H1 (cell line): ENCODE results near the gene ADAM22. TPM values are rescaled to one million over a fixed set of nuclear protein-coding genes. Genes with fewer than 3 reads are reported as not detected.

Source experiments
- CTCF ChIA-PET: fragments of 300-600 bp; sonication (Branson Sonifier 250); formaldehyde crosslinking; loops from one replicate; lab custom pipeline; 2021; ENCODE audit not compliant: partially characterized antibody; lab: Charles Lee
- POLR2A ChIA-PET: fragments of 300-600 bp; sonication (Branson Sonifier 250); formaldehyde crosslinking; loops from one replicate; lab custom pipeline; 2021; ENCODE audit warnings: inconsistent platforms; ENCODE audit not compliant: partially characterized antibody; lab: Charles Lee
- DNase-seq, 2 experiments: peaks; one replicate each; pipeline versions ENCODE4 v3.0.0 to v3.0.0-alpha.2; 2010 to 2022; ENCODE audit warnings: low spot score in 2 of 2, low read depth in 1 of 2, mixed read lengths in 1 of 2
- FAIRE-seq: peaks from 2 replicates; lab custom pipeline; 2011; peaks lifted over from hg19 to GRCh38; lab: Jason Lieb, UNC
- H2AFZ ChIP-seq: 2 replicates; pipeline ENCODE4 v1.8.1; 2012; ENCODE audit warnings: low read length, inconsistent platforms
- H2AK5ac ChIP-seq: 2 replicates; pipeline ENCODE4 v1.6.1; 2013; ENCODE audit warnings: low read depth, low read length
- H2BK120ac ChIP-seq: replicated peaks from 2 replicates; pipeline ENCODE3; 2013; ENCODE audit warnings: low read depth, low read length, inconsistent platforms
- H2BK12ac ChIP-seq: 2 replicates; pipeline ENCODE4 v1.6.1; 2013; ENCODE audit warnings: low read depth, low read length
- H2BK15ac ChIP-seq: 2 replicates; pipeline ENCODE4 v1.6.1; 2013; ENCODE audit warnings: low read length
- H2BK20ac ChIP-seq: 2 replicates; pipeline ENCODE4 v1.6.1; 2013; ENCODE audit warnings: low read length
- H2BK5ac ChIP-seq: 2 replicates; pipeline ENCODE4 v1.6.1; 2013; ENCODE audit warnings: low read depth, low read length
- H3K14ac ChIP-seq: 2 replicates; pipeline ENCODE4 v1.6.1; 2013; ENCODE audit warnings: inconsistent platforms; ENCODE audit not compliant: insufficient read length
- H3K18ac ChIP-seq: 2 replicates; pipeline ENCODE4 v1.6.1; 2013; ENCODE audit warnings: low read length; ENCODE audit errors: extremely low read depth
- H3K23ac ChIP-seq: 2 replicates; pipeline ENCODE4 v1.6.1; 2013; ENCODE audit warnings: inconsistent platforms; ENCODE audit not compliant: insufficient read length
- H3K23me2 ChIP-seq: 2 replicates; pipeline ENCODE4 v1.6.1; 2013; ENCODE audit warnings: low read depth, low read length
- H3K27ac ChIP-seq: 2 replicates; pipeline ENCODE4 v1.6.1; 2011; ENCODE audit warnings: low read depth, low read length, inconsistent platforms
- H3K27me3 ChIP-seq, 4 experiments: replicated peaks in 1 of 4; 1 replicate in 1 of 4; 2 replicates in 3 of 4; pipeline versions ENCODE4 v1.6.1 to v1.8.1; 2011 to 2013; ENCODE audit warnings: low read length in 3 of 4, mild to moderate bottlenecking in 3 of 4, inconsistent platforms in 2 of 4, mixed read lengths in 2 of 4, moderate library complexity in 1 of 4; ENCODE audit not compliant: control insufficient read depth in 3 of 4, insufficient read depth in 3 of 4; ENCODE audit errors: extremely low read depth in 1 of 4
- H3K36me3 ChIP-seq, 4 experiments: 2 replicates each; pipeline versions ENCODE4 v1.6.1 to v1.8.1; 2011 to 2013; ENCODE audit warnings: mild to moderate bottlenecking in 4 of 4, low read length in 3 of 4, moderate library complexity in 2 of 4, control low read depth in 1 of 4, inconsistent platforms in 1 of 4; ENCODE audit not compliant: insufficient read depth in 4 of 4, control insufficient read depth in 2 of 4
- H3K4ac ChIP-seq: replicated peaks from 2 replicates; pipeline ENCODE3; 2013; ENCODE audit warnings: low read length, low read depth, mixed read lengths, inconsistent platforms; ENCODE audit not compliant: insufficient read length
- H3K4me1 ChIP-seq, 4 experiments: replicated peaks in 1 of 4; 1 replicate in 1 of 4; 2 replicates in 3 of 4; pipeline versions ENCODE4 v1.6.1 to v1.8.1; 2011 to 2013; ENCODE audit warnings: low read length in 3 of 4, inconsistent platforms in 2 of 4, mixed read lengths in 1 of 4; ENCODE audit not compliant: insufficient read depth in 4 of 4, control insufficient read depth in 3 of 4
- H3K4me2 ChIP-seq, 2 experiments: 2 replicates each; pipeline versions ENCODE4 v1.6.1 to v1.8.1; 2011 to 2013; ENCODE audit warnings: low read depth in 2 of 2, low read length in 2 of 2, control low read depth in 1 of 2, inconsistent platforms in 1 of 2, mild to moderate bottlenecking in 1 of 2; ENCODE audit not compliant: insufficient read depth in 1 of 2
- H3K4me3 ChIP-seq, 4 experiments: fragments of 200-600, 300-600 bp in 1 of 4; sonication (generic), shearing (Covaris generic), sonication (Bioruptor Twin) in 1 of 4; 2 replicates each; pipeline versions ENCODE4 v1.5.1 to v1.8.1; 2011 to 2016; ENCODE audit warnings: low read length in 4 of 4, low read depth in 3 of 4, control low read depth in 2 of 4, inconsistent platforms in 2 of 4, mild to moderate bottlenecking in 2 of 4, mixed read lengths in 1 of 4, moderate library complexity in 1 of 4; ENCODE audit not compliant: insufficient read depth in 2 of 4; ENCODE audit errors: extremely low read depth in 1 of 4
- H3K56ac ChIP-seq: replicated peaks from 2 replicates; pipeline ENCODE3; 2013; ENCODE audit warnings: low read depth, mild to moderate bottlenecking, mixed read lengths, low read length, inconsistent platforms; ENCODE audit not compliant: insufficient read length
- H3K79me1 ChIP-seq: 2 replicates; pipeline ENCODE4 v1.6.1; 2013; ENCODE audit warnings: low read depth, low read length, control low read depth
- H3K79me2 ChIP-seq, 2 experiments: 2 replicates each; pipeline versions ENCODE4 v1.6.1 to v1.8.1; 2012 to 2013; ENCODE audit warnings: low read length in 2 of 2, mild to moderate bottlenecking in 2 of 2, inconsistent platforms in 1 of 2; ENCODE audit not compliant: insufficient read depth in 2 of 2, control insufficient read depth in 1 of 2
- H3K9ac ChIP-seq, 4 experiments: replicated peaks in 1 of 4; 1 replicate in 1 of 4; 2 replicates in 3 of 4; pipeline versions ENCODE4 v1.6.1 to v1.8.1; 2011 to 2013; ENCODE audit warnings: low read depth in 3 of 4, low read length in 3 of 4, control low read depth in 2 of 4, mild to moderate bottlenecking in 2 of 4, moderate library complexity in 2 of 4, inconsistent platforms in 1 of 4; ENCODE audit errors: extremely low read depth in 1 of 4
- H3K9me3 ChIP-seq, 2 experiments: 2 replicates each; pipeline versions ENCODE4 v1.6.1 to v1.8.1; 2012 to 2013; ENCODE audit warnings: mild to moderate bottlenecking in 2 of 2, moderate library complexity in 2 of 2, control low read depth in 1 of 2, inconsistent platforms in 1 of 2, low read depth in 1 of 2, low read length in 1 of 2, mixed read lengths in 1 of 2; ENCODE audit not compliant: insufficient read depth in 2 of 2
- H4K20me1 ChIP-seq, 2 experiments: replicated peaks in 1 of 2; 2 replicates each; pipeline versions ENCODE3 to v1.8.1; 2011 to 2013; ENCODE audit warnings: inconsistent platforms in 2 of 2, low read length in 2 of 2, mild to moderate bottlenecking in 1 of 2; ENCODE audit not compliant: insufficient read depth in 2 of 2, control insufficient read depth in 1 of 2
- H4K5ac ChIP-seq: 2 replicates; pipeline ENCODE4 v1.6.1; 2013; ENCODE audit warnings: low read length, low read depth, mixed read lengths, inconsistent platforms; ENCODE audit not compliant: insufficient read length
- H4K8ac ChIP-seq: 2 replicates; pipeline ENCODE4 v1.8.0; 2013; ENCODE audit warnings: mild to moderate bottlenecking, moderate library complexity, low read length, inconsistent platforms; ENCODE audit not compliant: insufficient read depth; ENCODE audit errors: extremely low read depth
- H4K91ac ChIP-seq: replicated peaks from 2 replicates; pipeline ENCODE3; 2013; ENCODE audit warnings: low read length, mixed read lengths, inconsistent platforms; ENCODE audit not compliant: insufficient read length
- EP300 ChIP-seq, 2 experiments: IDR thresholded peaks; 1 replicate in 1 of 2; 2 replicates in 1 of 2; pipeline ENCODE4 v1.6.1; 2011 to 2012; ENCODE audit warnings: low read depth in 2 of 2, low read length in 2 of 2, mild to moderate bottlenecking in 2 of 2, borderline replicate concordance in 1 of 2, inconsistent platforms in 1 of 2, moderate library complexity in 1 of 2
- FOSL1 ChIP-seq: IDR thresholded peaks from 2 replicates; pipeline ENCODE4 v1.6.1; 2011; ENCODE audit warnings: mild to moderate bottlenecking, low read depth, low read length, moderate library complexity; ENCODE audit not compliant: insufficient read depth
- NANOG ChIP-seq: IDR thresholded peaks from 2 replicates; pipeline ENCODE4 v1.6.1; 2011; ENCODE audit warnings: low read length, low read depth, mild to moderate bottlenecking, inconsistent platforms; ENCODE audit not compliant: insufficient read depth, poor library complexity, severe bottlenecking
- RNF2 ChIP-seq: fragments of 200-900, 300-1000 bp; sonication (generic); IDR thresholded peaks from 2 replicates; pipeline ENCODE4 v1.7.1; 2016; ENCODE audit warnings: borderline replicate concordance, low read depth, mild to moderate bottlenecking, antibody characterized with exemption, low read length; ENCODE audit not compliant: poor library complexity, severe bottlenecking; ENCODE audit errors: missing control alignments
- SIRT6 ChIP-seq: IDR thresholded peaks from one replicate; pipeline ENCODE4 v1.7.1; 2012; ENCODE audit warnings: low read length, inconsistent platforms
- SP2 ChIP-seq: IDR thresholded peaks from 2 replicates; pipeline ENCODE4 v1.6.1; 2012; ENCODE audit warnings: mild to moderate bottlenecking, low read length, inconsistent platforms
- TAF1 ChIP-seq: IDR thresholded peaks from 2 replicates; pipeline ENCODE4 v1.6.1; 2011; ENCODE audit warnings: mild to moderate bottlenecking, low read depth, low read length
- TAF7 ChIP-seq: optimal IDR thresholded peaks from 2 replicates; pipeline ENCODE3; 2011; ENCODE audit warnings: low read depth, mild to moderate bottlenecking, inconsistent platforms, low read length, moderate library complexity, borderline replicate concordance
- YY1 ChIP-seq: IDR thresholded peaks from 2 replicates; pipeline ENCODE4 v1.6.1; 2011; ENCODE audit warnings: low read depth, mild to moderate bottlenecking, low read length
- WGBS, 2 experiments: shearing (Covaris generic) in 1 of 2; methylation state at CpG; one replicate each; pipeline versions ENCODE4 v1.1.6 to v1.1.7; 2013 to 2015; ENCODE audit warnings: low lambda C conversion rate in 2 of 2, mixed read lengths in 2 of 2, inconsistent platforms in 1 of 2, low coverage in 1 of 2, missing lambda C conversion rate in 1 of 2; ENCODE audit not compliant: insufficient replicate concordance in 2 of 2, insufficient coverage in 1 of 2, insufficient read length in 1 of 2; ENCODE audit errors: extremely low coverage in 1 of 2, missing lambda C conversion rate in 1 of 2; 5-methylcytosine and 5-hydroxymethylcytosine counted together
- polyA plus RNA-seq, 7 experiments: library from polyadenylated mRNA; depleted of rRNA in 3 of 7; stranded (reverse) in 5 of 7; unstranded in 2 of 7; fragments of >200 nt in 5 of 7; fragments of 200-250 nt in 2 of 7; gene quantifications; 1 replicate in 5 of 7; 2 replicates in 1 of 7; 4 replicates in 1 of 7; pipeline versions ENCODE4 v1.2.1 to v1.2.3, GENCODE V29; 2011 to 2013; ENCODE audit warnings: missing spikeins in 2 of 7, mixed read lengths in 2 of 7
- total RNA-seq: library from RNA; stranded (reverse); fragmentation: NEBNext Ultra II Directional; extraction: Animal tissue kit (Norgen Biotek cat#: 25700); gene quantifications from 2 replicates; pipeline ENCODE4 v1.2.1, GENCODE V29; 2021
- TF ChIP-seq, protein P1 (sequence below): IDR thresholded peaks from 2 replicates; pipeline ENCODE4 v1.6.1; 2012; ENCODE audit warnings: inconsistent platforms
- TF ChIP-seq, protein P2 (sequence below): IDR thresholded peaks from 2 replicates; pipeline ENCODE4 v1.6.1; 2012; ENCODE audit warnings: inconsistent platforms

ADAM22 gene
- total and polyA plus RNA-seq, 2 of the 8 experiments (the other 6 are each of a cell fraction or from before 2014, with no cell fraction given) = 4.6 to 21.4 TPM

DNA sequence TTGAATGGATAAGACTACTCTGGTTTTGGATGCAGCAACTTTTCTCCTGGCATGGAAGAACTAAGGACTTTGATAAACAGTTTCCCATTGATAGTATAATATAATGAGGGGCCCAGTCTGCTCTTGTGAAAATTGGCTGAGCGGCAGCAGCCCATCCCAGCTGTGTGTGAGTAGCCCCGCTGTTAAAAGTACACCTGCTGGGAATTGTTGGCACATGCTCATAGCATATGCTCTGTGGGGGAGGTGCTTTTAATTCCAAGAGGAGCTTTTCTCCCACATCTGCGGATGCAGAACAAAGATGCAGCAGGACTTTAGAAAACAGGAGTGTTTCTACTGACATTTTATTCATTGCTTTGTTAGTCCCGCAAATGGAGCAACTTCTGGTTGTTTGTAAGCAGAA lies 266.7 kb downstream of the ADAM22 start:
- peak overlapping the region; percentile 44 to 48; a peak in 2 of 4 replicates for H3K4me2 ChIP-seq
- no peak overlapping the region for H2BK15ac ChIP-seq
- no peaks in the 10 kb centered on the region for H3K9me3 ChIP-seq
- H3K79me1 ChIP-seq = no peaks in the 10 kb centered on the region
- no peak overlapping the region; a peak in 1 of 7 replicates for H3K9ac ChIP-seq
- H3K18ac ChIP-seq = no peak overlapping the region
- H3K4me3 ChIP-seq = peak overlapping the region in 1 of 4 experiments; percentile 30; a peak in 1 of 8 replicates
- DNase-seq = no peak
- H2AK5ac ChIP-seq = no peak overlapping the region
- H3K79me2 ChIP-seq = no peaks in the 10 kb centered on the region
- H3K23ac ChIP-seq = no peak overlapping the region
- H4K8ac ChIP-seq = no peak overlapping the region
- H2BK120ac ChIP-seq = no peak overlapping the region
- H3K56ac ChIP-seq = no peak overlapping the region
- no peak overlapping the region for H3K14ac ChIP-seq
- POLR2A ChIA-PET = no interaction called here
- no peaks in the 10 kb centered on the region for H4K20me1 ChIP-seq
- no peak overlapping the region for H2BK20ac ChIP-seq
- 24% methylated on average over 4 of the region's 4 CpGs; no CpG with 5 or more reads in 1 of the 2 experiments for WGBS, 2 experiments
- no peaks in the 10 kb centered on the region for H3K27me3 ChIP-seq
- no peak overlapping the region for H3K4ac ChIP-seq
- no peak overlapping the region for H4K5ac ChIP-seq
- no peak overlapping the region for H2AFZ ChIP-seq
- CTCF ChIA-PET = interaction anchor here (0.7 kb wide), 1 partner anchor 10 kb away, joined by 3 read pairs; no protein-coding TSS in a partner anchor
- H3K36me3 ChIP-seq = peaks cover 0 to 28% (median 16%) of the 10 kb centered on the region in 4 experiments; a peak in 5 of 8 replicates
- no peak overlapping the region for H2BK5ac ChIP-seq
- peak; percentile 88 for FAIRE-seq
- no peak overlapping the region for H2BK12ac ChIP-seq
- H4K91ac ChIP-seq = no peak overlapping the region
- H3K23me2 ChIP-seq = no peaks in the 10 kb centered on the region
- H3K4me1 ChIP-seq = peaks cover 0 to 12% (median 11%) of the 10 kb centered on the region in 4 experiments; a peak in 3 of 7 replicates
- H3K27ac ChIP-seq = no peak overlapping the region
- TF ChIP-seq YY1 (0 out of 2 replicates have a peak, but pooled peaks have one; percentile 40), TAF1 (no peak), SP2 (no peak), FOSL1 (no peak), TAF7 (no peak), EP300 (IDR thresholded peaks at IDR 0.05; ENCODE audit: borderline replicate concordance in 1 of 2, low read depth in 2 of 2, low read length in 2 of 2) (peak in 1 of 2 experiments; percentile 70; a peak in 1 of 3 replicates), NANOG (no peak), RNF2 (no peak), SIRT6 (no peak)
- TF ChIP-seq, protein P1, sequence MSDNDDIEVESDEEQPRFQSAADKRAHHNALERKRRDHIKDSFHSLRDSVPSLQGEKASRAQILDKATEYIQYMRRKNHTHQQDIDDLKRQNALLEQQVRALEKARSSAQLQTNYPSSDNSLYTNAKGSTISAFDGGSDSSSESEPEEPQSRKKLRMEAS = peak; percentile 66
- TF ChIP-seq, protein P2, sequence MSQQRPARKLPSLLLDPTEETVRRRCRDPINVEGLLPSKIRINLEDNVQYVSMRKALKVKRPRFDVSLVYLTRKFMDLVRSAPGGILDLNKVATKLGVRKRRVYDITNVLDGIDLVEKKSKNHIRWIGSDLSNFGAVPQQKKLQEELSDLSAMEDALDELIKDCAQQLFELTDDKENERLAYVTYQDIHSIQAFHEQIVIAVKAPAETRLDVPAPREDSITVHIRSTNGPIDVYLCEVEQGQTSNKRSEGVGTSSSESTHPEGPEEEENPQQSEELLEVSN = peak; percentile 12; the same call in 1 of the 2 replicates
